GM19395 (cell line): Measurements from ENCODE around the gene CCL17.
A peak's percentile ranks its signal among the peaks of the same experiment; 100 is the strongest.

Experiments
- ATAC-seq: cut with Tn5 transposase; IDR thresholded peaks from one replicate; pipeline ENCODE4 v1.9.1; 2021; ENCODE audit warnings: mild to moderate bottlenecking, moderate library complexity; ENCODE audit not compliant: unreplicated experiment

The CCL17 gene

DNA sequence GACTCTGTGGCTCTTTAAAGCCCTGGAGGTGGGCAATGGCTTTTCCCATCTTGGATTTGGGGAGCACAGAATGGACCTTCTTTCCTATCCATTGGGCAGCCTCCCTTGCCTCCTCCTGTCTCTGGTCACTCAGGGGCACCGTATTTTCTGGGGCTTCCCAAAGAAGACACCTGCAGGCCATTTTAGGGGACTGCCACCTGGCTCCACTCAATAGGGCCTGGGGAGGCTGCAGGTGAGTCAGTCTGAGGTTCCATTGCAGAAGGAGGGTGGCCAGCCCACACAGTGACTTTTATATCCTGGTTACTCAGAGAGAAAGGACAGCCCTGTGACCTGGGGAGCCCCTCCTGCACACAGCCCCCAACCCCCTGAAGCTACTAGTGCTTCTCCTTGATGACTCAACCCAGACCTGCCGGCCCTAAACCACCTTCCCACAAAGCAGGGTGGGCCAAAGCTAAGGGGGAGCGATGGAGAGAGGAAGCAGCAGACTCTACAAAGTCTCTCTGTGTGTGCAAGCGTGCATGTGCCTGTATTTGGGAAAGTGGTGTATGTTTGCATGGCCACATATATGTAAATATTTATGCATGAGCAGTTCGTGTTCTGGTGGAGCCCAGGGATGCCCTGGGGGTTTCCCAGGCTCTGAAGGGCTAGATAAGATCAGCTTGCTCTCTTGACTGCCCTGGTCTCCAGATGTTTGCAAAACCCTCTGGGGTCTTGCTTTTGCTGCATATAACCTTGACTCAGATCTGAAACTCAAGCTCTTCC lies 27.3 kb upstream of the CCL17 start:
- peak; percentile 80 for ATAC-seq

DNA sequence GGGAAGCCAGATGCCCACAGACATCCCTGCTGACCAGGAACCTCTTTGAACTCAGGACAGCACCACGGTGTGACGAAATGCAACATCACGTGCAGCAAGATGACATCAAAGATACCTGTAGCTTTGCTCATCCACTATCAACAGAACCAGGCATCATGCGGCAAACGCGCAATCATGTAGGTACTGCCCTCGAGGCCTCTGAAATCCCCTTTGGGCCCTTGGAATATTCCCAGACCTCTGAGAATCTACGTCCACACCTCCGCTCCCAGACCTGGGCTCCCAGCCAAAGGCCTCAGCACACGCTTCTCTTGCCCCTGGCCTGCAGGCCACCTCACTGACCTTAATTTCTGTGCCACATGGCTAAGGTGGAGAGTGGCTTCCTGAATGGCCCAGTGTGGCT lies 25.0 kb upstream of the CCL17 start:
- ATAC-seq = no peak

DNA sequence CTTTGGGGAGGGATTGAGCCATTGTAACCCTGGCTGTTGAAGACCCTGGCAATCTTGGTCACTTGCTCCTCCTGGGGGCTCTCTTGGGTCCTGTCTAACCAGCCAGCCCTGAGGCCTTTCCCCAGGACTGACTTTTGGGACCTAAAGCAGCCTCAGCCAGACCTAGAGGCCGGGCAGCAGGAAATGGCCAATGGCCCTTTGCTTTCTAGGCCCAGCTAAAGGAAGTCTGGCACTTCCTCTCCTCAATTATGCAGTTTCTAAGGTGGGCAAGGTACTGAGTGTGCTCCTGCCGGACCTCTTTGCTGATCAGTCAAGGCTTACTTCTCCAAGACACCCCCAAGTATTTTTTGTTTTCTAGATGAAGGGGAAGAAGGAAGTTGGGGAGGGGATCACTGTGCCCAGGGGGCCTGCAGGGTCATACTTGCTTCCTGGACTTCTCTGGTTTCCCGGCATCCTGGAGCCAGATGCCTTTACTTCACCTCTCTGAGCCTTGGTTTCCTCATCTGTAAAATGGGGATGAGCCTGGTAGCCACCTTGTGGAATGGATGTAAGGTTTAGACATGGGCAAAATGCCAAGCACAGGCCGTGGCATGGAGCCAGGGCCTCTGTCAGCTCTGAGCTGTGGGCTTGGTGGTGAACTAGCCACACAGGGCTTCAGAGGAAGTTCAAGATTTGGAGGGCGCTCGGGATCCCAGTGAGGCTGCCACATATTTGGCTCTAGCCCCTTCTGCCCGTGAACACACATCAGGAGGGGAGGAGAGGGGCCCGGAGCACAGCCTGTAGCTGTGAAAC lies 23.7 kb upstream of the CCL17 start:
- no peak for ATAC-seq

DNA sequence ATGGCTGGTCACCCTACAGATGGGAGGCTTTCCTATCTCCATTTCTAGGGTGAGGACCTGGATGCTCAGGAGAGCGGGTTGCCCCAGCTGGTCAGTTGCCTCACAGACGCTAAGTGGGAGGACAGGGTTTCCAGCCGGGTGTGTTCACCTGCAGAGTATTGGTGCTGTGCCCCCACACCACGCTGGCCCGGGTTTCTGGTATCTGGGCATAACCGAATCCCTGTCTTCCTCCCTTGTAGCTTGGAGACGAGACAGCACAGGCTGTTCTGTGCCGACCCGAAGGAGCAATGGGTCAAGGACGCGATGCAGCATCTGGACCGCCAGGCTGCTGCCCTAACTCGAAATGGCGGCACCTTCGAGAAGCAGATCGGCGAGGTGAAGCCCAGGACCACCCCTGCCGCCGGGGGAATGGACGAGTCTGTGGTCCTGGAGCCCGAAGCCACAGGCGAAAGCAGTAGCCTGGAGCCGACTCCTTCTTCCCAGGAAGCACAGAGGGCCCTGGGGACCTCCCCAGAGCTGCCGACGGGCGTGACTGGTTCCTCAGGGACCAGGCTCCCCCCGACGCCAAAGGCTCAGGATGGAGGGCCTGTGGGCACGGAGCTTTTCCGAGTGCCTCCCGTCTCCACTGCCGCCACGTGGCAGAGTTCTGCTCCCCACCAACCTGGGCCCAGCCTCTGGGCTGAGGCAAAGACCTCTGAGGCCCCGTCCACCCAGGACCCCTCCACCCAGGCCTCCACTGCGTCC lies 22.6 kb upstream of the CCL17 start:
- ATAC-seq = no peak

DNA sequence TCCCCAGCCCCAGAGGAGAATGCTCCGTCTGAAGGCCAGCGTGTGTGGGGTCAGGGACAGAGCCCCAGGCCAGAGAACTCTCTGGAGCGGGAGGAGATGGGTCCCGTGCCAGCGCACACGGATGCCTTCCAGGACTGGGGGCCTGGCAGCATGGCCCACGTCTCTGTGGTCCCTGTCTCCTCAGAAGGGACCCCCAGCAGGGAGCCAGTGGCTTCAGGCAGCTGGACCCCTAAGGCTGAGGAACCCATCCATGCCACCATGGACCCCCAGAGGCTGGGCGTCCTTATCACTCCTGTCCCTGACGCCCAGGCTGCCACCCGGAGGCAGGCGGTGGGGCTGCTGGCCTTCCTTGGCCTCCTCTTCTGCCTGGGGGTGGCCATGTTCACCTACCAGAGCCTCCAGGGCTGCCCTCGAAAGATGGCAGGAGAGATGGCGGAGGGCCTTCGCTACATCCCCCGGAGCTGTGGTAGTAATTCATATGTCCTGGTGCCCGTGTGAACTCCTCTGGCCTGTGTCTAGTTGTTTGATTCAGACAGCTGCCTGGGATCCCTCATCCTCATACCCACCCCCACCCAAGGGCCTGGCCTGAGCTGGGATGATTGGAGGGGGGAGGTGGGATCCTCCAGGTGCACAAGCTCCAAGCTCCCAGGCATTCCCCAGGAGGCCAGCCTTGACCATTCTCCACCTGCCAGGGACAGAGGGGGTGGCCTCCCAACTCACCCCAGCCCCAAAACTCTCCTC lies 21.9 kb upstream of the CCL17 start:
- no peak for ATAC-seq

DNA sequence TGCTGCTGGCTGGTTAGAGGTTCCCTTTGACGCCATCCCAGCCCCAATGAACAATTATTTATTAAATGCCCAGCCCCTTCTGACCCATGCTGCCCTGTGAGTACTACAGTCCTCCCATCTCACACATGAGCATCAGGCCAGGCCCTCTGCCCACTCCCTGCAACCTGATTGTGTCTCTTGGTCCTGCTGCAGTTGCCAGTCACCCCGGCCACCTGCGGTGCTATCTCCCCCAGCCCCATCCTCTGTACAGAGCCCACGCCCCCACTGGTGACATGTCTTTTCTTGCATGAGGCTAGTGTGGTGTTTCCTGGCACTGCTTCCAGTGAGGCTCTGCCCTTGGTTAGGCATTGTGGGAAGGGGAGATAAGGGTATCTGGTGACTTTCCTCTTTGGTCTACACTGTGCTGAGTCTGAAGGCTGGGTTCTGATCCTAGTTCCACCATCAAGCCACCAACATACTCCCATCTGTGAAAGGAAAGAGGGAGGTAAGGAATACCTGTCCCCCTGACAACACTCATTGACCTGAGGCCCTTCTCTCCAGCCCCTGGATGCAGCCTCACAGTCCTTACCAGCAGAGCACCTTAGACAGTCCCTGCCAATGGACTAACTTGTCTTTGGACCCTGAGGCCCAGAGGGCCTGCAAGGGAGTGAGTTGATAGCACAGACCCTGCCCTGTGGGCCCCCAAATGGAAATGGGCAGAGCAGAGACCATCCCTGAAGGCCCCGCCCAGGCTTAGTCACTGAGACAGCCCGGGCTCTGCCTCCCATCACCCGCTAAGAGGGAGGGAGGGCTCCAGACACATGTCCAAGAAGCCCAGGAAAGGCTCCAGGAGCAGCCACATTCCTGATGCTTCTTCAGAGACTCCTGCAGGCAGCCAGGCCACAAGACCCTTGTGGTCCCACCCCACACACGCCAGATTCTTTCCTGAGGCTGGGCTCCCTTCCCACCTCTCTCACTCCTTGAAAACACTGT lies 21.0 kb upstream of the CCL17 start:
- ATAC-seq = no peak

DNA sequence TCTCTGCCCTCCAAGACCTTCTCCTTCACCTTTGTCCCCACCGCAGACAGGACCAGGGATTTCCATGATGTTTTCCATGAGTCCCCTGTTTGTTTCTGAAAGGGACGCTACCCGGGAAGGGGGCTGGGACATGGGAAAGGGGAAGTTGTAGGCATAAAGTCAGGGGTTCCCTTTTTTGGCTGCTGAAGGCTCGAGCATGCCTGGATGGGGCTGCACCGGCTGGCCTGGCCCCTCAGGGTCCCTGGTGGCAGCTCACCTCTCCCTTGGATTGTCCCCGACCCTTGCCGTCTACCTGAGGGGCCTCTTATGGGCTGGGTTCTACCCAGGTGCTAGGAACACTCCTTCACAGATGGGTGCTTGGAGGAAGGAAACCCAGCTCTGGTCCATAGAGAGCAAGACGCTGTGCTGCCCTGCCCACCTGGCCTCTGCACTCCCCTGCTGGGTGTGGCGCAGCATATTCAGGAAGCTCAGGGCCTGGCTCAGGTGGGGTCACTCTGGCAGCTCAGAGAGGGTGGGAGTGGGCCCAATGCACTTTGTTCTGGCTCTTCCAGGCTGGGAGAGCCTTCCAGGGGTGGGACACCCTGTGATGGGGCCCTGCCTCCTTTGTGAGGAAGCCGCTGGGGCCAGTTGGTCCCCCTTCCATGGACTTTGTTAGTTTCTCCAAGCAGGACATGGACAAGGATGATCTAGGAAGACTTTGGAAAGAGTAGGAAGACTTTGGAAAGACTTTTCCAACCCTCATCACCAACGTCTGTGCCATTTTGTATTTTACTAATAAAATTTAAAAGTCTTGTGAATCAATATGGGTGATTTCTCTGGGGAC lies 20.1 kb upstream of the CCL17 start:
- ATAC-seq = no peak

DNA sequence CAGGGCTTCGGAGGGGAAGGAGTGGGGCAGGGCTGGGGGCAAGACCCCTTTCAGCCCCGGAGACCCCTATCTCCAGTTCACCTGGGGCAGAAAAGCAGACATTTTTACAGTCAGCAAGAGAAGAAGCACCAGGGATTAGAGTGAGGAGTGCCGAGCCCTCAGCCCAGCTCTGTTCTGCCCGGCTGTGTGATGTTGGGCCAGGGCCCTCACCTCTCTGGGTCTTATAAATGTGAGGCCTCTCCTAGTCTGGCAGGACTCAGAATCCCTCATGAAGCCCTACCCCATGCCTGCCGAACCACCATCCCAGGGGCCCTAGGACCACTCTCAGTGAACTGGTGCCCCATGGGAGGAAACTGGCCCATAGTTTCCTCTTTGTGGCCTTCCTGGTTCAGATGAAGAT lies 19.5 kb upstream of the CCL17 start:
- ATAC-seq = no peak

DNA sequence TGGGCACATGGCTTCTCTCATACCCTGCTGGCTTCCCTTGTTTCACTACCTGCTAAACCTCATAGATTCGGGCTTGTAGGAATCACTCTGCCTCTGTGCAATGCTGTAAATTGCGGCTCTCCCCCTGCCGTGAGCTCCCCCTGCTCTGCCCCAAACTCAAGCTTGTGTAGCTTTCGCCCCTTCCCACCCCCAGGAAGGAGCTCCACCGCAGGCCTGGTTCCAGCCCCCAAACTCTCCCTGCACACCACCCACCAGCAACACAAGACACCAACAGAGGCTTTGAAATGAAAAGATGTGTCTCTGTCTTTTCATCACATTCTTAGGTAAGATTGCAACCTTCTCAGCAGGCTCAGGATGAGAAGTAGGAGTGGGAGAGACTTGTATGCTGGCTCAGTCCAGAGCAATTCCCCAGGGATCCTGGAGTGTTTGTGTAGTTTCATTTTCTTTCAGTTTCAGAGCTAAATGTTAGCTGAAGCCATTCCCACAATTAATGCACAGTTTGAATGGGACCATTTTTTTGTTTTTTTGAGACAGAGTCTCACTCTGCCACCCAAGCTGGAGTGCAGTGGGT lies 18.1 kb upstream of the CCL17 start:
- no peak for ATAC-seq

DNA sequence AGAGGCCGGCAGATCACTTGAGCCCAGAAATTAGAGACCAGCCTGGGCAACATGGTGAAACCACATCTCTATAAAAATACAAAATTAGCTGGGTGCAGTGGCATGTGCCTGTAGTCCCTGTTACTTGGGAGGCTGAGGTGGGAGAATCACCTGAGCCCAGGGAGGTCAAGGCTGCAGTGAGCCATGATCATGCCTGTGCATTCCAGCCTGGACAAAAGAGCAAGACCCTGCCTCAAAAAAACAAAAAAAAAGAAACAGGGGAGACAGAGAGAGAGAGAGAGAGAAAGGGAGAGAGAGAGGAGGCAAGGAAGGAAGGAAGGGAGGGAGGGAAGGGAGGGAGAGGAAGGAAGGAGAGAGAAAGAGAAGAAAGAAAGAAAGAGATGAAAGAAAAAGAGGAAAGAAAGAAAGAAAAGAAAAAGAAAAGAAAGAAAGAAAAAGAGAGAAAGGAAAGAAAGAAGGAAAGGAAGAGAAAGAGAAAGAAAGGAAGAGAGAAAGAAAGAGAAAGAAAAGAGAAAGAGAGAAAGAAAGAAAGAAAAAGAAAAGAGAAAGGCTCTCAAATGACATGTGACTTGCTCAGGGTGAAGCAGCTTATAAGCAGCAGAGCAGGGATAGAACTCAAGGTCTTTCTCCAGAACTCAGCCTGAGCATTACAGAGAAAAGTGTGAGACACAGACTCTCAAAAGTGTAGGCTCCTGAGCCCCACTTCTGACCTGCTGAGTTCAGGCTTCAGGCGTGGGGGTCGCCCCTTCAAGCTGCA lies 16.8 kb upstream of the CCL17 start:
- no peak for ATAC-seq

DNA sequence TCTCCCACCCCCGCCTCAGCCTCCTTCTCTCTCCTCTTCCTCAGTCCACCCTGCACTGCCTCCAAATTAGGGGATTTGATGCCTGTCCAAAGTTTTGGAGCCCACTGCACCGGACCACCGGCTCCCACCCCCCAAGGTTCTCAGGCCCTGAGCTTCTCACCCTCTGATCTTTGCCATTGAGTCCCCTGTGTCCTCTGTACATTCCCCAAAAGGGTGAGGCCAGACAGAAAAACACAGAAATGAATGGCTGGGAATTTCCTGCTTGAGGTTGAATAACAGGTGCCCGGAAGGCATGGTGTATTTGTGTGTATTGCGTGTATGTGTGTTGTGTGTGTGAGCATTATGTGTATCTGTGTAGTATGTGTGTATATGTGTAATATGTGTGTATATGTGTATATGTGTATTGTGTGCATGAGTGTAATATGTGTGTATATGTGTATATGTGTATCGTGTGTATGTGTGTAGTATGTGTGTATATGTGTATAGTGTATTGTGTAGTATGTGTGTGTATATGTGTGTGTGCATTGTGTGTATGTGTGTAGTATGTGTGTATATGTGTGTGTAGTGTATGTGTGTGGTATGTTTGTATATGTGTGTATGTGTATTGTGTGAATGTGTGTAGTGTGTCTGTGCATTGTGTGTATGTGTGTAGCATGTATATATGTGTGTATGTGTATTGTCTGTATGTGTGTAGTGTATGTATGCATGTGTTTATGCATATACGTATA lies 16.0 kb upstream of the CCL17 start:
- no peak for ATAC-seq

DNA sequence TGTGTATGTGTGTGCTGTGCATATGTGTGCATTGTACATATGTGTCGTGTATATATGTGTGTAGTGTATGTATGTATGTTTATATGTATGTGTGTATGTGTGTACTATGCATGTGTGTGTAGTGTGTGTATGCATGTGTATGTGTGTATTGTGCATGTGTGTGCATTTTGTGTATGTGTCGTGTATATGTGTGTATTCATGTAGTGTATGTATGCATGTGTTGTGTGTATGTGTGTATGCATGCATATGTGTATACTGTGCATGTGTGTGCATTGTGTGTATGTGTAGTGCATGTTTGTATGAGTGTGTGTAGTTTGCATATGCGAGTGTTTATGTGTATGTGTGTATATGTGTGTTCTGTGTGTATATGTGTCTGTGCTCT lies 15.5 kb upstream of the CCL17 start:
- no peak for ATAC-seq

DNA sequence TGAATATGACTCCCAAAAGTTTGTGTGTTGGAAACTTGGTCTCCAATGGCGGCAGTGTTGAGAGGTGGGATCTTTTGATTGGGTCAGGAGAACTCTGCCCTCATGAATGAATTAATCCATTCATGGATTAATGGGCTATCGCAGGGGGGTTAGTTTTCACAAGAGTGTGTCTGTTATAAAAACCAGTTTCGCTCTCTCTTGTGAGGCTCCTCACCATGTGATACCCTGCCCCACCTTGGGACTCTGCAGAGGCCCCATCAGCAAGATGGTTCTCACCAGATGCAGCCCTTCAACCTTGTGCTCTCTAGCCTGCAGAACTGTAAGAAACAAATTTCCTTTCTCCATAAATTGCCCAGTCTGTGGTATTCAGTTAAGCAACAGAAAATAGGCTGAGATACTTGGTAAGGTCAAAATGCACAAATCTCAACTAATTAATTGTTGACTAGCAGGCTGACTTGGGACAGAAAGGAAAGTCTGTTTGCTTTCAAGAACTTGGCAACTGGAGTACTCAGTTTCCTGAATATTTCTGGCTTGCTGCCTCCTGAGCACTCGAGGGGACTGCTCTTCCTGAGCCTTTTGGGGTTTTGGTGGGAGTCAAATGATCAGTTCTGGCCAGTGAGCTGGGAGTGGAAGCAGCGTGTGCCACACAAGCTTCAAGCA lies 13.8 kb upstream of the CCL17 start:
- ATAC-seq = no peak

DNA sequence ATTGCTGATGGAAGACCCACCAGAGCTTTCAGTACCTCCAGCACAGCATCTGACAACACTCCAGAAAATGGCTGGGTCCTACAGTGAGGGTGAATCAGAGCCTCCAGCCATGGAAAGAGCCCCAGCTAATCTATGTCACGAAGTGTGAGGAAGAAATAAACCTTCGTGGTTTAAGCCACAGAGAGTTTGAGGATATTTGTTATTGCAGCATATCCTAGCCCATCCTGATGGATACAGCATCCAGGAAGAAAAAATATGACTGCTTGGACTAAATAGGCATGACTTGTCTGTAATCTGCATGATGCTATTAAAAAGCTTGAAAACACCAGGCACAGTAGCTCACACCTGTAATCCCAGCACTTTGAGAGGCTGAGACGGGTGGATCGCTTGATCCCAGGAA lies 13.3 kb upstream of the CCL17 start:
- no peak for ATAC-seq

DNA sequence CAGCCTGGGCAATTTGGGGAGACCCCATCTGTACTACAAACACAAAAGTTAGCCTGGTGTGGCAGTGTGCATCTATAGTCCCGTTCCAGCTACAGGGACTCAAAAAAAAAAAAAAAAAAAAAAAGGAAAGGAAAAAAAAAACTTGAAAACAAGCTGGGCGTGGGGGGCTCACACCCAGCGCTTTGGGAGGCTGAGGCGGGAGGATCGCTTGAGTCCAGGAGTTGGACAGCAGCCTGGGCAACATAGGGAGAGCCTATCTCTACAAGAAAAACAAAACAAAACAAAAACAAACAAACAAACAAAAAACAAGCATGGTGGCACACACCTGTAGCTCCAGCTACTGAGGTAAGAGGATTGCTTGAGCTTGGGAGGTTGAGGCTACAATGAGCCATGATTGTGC lies 12.9 kb upstream of the CCL17 start:
- ATAC-seq = no peak

DNA sequence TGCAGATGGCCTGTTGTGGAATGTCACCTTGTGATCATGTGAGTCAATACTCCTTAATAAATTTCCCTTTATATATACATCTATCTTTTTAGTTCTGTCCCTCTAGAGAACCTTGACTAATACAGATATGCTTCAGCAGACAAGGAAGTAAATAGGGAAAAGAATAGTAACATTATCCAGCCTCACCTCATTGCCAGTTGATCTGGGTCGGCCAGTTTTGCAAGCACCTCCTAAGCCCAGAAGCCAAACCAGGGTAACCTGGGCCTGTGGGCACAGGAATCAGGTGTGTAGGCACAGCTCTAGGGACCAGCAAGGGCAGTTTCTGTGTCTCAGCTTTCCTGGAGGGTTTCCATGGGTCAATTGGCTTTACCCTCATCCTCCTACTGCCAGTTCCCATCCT lies 11.9 kb upstream of the CCL17 start:
- no peak for ATAC-seq

DNA sequence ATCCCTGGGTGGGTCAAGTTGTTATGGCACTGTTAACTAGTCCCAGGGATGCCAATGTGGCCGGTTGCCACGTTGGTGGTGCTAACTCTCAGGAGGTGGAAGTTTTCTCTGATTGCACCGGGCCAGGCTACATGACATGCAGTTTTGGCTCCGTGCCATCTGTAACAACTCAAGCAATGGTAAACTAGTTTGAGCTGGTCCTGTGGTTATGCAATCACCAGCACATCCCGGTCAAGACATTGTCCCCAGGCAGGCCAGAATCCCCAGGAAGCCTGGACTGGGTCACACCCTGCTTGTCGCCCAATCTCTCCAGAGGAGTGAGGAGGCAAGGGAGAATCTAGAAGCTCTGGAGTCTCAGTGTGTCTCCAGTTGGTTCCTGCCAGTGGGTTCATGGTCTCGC lies 10.1 kb upstream of the CCL17 start:
- no peak for ATAC-seq
